GM18508 (cell line): Measurements from ENCODE around the gene PDGFRA.

Source experiments
- ATAC-seq: cut with Tn5 transposase; IDR thresholded peaks from one replicate; pipeline ENCODE4 v1.9.1; 2021; ENCODE audit warnings: moderate number of reproducible peaks; ENCODE audit not compliant: insufficient read depth, unreplicated experiment

The PDGFRA gene

DNA sequence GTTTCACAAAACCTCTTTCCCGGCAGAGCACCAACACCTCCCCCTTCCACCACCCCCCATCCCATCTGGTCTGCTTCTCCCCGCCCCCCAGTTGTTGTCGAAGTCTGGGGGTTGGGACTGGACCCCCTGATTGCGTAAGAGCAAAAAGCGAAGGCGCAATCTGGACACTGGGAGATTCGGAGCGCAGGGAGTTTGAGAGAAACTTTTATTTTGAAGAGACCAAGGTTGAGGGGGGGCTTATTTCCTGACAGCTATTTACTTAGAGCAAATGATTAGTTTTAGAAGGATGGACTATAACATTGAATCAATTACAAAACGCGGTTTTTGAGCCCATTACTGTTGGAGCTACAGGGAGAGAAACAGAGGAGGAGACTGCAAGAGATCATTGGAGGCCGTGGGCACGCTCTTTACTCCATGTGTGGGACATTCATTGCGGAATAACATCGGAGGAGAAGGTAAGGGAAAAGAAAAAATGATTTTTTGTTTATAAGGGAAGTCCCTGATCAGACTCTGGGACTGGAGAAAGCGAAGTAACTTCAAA is at the start of gene PDGFRA:
Gene PDGFRA, plus strand, starts transcription at position 333 of the 541 bp plus-strand sequence. CDS start 29,476 bp downstream, outside the sequence.
- ATAC-seq: no peak

DNA sequence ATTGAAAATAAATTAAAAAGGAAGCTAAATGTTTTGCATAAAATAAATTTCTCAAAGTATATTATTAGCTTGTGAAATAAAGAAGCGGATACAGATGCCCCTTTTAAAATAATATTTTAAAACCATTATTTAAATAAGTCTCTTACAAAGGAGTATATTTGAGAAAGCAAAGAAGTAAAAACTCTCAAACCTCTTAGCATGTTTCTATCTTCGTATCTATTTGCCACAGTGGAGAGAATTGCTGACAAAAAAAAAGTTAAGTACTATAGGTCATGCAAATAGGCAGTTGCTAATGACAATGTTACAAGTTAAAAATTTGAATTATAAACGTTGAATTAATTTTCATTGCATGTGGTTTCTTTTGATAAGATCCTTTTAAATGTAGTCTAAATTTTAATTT is 44.5 kb upstream of the PDGFRA start:
- no peak for ATAC-seq

DNA sequence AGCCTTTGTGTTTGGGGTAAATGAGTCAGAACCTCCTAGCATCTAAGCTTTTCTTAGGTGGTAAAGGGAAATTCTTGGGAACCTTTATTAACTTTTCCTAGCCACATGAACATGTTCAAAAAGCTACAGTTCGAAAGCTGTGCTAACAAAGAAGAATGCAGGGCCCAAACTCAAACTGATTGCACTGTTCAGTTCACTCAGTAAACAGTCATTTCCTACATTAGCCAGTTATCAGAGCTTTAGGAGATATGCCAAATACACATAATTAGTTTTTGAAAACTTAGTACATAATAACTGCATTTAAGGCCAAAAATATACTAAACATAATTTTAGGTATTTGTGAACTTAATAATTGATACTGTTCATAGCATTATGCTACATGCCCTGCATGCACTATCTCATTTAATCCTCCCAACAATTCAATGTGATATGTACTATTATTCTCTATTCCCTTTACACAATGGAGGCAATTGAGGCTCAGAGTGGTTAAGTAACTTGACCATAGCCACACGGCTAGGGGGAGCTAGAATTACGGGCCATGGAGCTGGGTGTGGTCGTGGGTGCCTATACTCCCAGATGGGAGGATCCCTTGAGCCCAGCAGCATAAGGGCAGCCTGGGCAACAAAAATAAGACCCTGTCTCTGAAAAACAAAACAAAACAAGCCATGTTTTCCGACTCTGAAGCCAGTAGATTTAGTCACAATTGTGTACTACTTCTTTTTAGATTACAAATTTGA is 43.9 kb upstream of the PDGFRA start:
- ATAC-seq: no peak

DNA sequence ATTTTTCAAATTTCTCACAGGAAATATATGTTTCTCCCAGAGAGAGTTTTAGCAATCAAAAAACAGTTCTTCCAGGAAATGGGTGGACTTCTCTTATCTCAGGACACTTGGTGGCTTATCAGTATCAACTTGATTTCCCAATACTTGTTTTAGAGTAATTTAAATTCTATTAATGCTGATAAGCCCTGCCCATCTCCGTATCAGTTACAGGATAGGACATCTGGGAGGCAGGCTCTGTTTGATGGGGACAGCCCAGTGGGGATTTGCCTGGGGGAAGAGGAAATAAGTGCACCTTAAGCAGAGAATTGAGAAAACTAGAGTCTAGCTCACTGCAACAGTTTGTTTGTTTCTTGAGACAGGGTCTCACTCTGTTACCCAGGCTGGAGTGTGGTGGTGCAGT is 43.2 kb upstream of the PDGFRA start:
- ATAC-seq: no peak

GRCh38 chr4:54186371-54186770 is 42.7 kb upstream of the PDGFRA start:
- no peak for ATAC-seq

DNA sequence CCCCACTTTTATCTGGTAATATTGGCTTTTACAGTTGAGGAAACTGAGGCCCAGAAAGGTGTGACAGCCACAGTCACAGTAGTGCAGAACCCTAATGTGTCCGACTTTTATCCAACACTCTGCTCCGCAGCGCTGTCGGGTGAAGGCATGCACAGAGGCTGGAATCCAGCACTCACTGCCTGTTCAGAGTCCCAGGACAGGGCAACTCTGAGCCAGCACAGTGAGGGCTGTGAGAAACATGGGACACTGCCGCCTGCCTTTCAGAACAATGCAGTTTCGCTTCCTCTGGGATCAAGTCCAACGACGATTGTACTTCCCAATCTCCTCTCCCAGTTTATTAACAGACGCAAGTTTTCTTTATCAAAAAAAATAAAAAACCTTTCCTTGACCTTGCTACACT is 41.9 kb upstream of the PDGFRA start:
- ATAC-seq: no peak

- no peak for ATAC-seq
These were observed 40.0 kb upstream of the PDGFRA start for GRCh38 chr4:54189140-54189539.

- no peak for ATAC-seq
These were observed 36.3 kb upstream of the PDGFRA start for GRCh38 chr4:54192811-54193210.

- no peak for ATAC-seq
These were observed 31.2 kb upstream of the PDGFRA start for GRCh38 chr4:54197926-54198325.

GRCh38 chr4:54199919-54200318 is 29.2 kb upstream of the PDGFRA start:
- no peak for ATAC-seq

GRCh38 chr4:54209617-54210016 is 19.5 kb upstream of the PDGFRA start:
- ATAC-seq: no peak

- ATAC-seq: no peak
These were observed 16.1 kb upstream of the PDGFRA start for GRCh38 chr4:54213001-54213400.

DNA sequence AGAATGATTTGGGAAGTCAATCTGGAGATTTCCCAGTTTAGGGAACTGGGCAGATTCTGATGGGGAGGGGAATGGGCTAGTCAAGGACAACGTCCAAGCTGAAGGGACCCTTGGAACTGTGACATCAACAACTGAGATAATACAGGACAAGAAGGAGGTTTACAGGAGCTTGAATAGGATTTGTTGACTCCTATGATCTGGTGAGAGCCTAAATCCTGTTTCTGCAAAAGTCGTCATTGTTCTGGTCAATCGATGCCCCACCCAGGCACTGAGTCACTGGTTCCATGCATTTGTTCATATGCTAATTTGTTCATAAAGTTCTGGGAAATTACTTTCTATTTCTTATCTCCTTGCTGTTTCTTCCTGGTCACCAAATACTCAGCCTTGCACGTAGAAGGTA is 15.3 kb upstream of the PDGFRA start:
- no peak for ATAC-seq

DNA sequence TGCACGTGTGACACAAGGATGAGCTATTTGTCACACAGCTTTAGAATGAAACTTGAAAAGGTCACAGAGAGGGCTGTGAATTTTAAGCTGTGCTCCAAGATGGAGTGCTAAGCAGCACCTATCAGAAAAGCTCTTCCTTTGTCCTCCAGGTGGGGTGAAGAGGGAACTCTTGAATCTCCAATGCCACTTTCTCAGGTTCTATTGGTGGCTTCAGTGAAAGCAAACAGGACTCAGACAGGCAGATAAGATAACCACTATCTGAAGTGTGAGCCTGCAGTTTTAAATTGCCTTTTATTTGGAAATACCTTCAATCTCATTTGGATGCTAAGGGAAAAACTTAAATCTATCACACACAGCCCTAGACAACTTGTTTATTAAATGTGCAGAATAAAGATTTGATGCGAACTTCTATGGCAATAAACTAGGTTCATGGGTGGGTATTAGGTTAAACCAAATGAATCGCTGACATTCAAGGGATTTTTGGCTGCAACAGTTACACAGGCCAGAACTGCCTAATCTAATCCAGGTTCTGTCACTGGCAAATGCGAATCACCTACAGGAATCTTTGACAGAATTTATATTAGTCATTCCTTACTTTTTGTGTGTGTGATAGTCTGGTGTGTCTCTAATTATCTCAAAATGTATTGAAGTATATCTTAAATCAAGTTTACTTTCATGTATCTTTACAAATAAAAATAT is 13.6 kb upstream of the PDGFRA start:
- no peak for ATAC-seq

GRCh38 chr4:54217642-54218495 is 11.2 kb upstream of the PDGFRA start:
- ATAC-seq: no peak

DNA sequence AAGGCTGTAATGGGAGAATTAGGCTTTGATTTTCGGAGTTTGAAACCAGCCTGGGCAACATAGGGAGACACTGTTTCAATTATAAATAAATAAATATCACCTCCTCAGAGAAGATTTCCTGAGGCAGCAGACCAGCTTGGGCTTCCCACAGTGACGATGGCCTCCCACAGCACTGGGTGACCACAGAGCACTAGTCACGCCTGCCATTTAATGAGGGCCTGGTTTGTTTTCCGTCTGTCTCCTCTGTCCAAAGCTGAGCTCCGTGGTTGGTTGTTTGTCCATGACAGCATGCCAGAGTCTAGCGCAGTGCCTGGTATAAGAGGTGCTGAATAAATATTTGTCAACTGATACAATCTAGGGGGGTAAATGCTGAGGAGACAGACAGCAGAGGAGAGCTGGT is 10.4 kb upstream of the PDGFRA start:
- ATAC-seq: no peak

GRCh38 chr4:54224996-54225597 is 4.0 kb upstream of the PDGFRA start:
- no peak for ATAC-seq

GRCh38 chr4:54225598-54226403 is 3.3 kb upstream of the PDGFRA start:
- no peak for ATAC-seq

DNA sequence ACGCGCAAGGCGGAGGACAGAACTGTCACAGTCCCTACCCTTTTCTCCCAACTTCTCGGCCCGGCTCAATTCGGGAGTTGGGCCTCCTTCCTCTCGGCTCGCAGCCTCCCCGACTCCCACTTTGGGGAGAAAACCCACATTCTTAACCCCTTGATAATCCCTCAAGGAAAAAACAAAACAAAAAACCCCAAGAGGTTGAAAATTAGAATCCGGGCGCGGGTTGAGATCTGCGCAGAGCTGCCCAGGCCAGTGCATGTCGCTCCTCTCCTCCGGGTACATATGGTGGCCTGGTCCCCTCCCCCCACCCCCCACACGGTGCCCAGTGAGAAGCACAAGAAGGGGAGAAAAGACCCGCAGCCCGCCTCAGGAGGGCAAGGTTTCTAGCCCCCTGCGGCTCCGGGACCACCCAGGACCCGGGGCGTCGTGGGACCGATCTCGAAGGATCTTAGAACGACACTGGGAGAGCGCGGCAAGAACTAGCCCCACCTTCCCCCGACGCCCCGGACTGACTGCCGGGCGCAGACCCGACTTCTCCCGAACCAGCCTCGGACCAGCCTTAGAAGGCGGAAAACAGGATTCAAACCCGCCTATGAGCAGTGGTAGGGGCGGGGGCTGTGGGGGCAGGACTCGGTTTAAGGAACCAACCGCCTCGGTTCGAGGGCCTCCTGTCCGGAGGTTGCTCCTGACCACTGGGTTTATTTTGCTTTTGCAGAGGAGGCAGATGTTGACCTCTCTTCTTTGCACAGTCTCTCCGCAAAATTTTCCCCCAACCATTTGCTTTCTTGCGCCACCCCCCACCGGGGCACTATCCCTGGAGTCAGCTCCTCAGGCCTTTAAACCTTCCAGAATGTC is 2.5 kb upstream of the PDGFRA start:
- no peak for ATAC-seq
